GM20000 (cell line): ENCODE results near the gene ALS2.
"Not testable (repeated sequence)": the region's sequence is repeated elsewhere in the genome, so short reads cannot be mapped to it uniquely, and the experiment has no call there.

Source experiments
- DNase-seq: peaks from one replicate; pipeline ENCODE4 v3.0.0; 2012; ENCODE audit warnings: low spot score
- CTCF ChIP-seq: IDR thresholded peaks from 2 replicates; pipeline ENCODE4 v1.5.1; 2012; ENCODE audit warnings: mild to moderate bottlenecking, control low read depth; ENCODE audit errors: extremely low read depth, missing control alignments

The ALS2 gene

GRCh38 chr2:201675454-201675853 lies 105.3 kb downstream of the ALS2 start:
- DNase-seq = no peak
- no peak for TF ChIP-seq CTCF

DNA sequence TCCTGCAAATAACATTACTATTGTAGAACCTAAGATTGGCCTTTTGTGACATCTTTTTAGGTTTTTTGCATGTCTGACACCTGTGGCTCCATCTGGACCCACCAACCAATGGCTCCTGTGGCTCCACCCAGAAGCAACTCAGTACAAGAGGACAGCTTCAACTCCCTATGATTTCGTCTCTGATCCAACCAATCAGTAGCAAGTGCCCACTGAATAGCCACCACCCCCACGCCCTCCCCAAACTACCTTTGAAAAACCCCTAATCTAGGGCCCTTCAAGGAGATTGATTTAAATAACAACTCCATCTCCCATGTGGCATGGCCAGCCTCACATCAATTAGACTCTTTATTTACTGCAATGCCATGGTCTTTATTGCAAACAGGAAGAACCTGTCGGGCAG lies 105.9 kb downstream of the ALS2 start:
- TF ChIP-seq CTCF = no peak
- DNase-seq = no peak

- no peak for DNase-seq
- TF ChIP-seq CTCF = no peak
Measured at GRCh38 chr2:201674298-201674697, 106.4 kb downstream of the ALS2 start.

DNA sequence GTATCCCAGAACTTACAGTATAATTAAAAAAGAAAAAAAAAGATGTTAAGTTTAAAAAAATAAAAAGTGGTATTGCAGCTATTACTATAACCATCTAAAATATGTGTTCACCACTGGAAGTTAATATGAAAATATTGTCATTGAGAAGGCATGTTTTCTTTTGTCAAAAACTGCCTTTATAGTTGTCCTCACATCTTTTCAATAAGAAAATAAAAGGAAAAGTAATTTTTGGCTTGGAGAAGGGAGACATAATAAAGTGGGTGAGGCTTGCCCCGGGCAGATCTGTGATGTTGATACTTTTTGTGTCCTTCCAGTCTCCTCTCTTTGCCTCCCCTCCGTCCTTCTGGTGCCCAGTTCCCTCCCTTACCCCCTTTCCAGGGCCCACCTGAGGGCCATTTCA lies 107.2 kb downstream of the ALS2 start:
- DNase-seq = no peak
- no peak for TF ChIP-seq CTCF

- DNase-seq = not testable (repeated sequence)
Measured at GRCh38 chr2:201671205-201671604, 109.5 kb downstream of the ALS2 start.

- TF ChIP-seq CTCF = no peak
- DNase-seq = no peak
Measured at GRCh38 chr2:201669865-201670264, 110.9 kb downstream of the ALS2 start.

DNA sequence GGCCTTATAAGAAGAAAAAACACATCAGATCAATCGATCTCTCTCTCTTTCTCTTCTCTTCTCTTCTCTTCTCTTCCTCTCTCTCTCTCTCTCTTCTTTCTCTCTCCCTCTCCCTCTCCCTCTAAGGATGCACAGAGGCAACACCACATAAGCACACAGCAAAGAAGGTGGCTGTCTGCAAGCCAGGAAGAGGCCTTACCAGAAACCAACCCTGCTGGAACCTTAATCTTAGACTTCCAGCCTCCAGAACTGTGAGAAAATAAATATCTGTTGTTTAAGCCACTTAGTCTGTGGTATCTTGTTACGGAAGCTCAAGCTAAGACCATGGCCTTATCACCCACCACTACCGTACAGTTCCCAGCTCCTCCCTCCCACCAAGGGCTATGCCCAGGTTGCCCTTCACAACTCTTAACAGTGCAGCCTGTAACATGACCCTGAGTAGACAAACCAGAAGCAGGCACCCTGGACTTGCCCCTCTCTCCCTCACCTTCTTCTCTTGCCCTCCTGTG lies 112.3 kb downstream of the ALS2 start:
- TF ChIP-seq CTCF = no peak
- no peak for DNase-seq

DNA sequence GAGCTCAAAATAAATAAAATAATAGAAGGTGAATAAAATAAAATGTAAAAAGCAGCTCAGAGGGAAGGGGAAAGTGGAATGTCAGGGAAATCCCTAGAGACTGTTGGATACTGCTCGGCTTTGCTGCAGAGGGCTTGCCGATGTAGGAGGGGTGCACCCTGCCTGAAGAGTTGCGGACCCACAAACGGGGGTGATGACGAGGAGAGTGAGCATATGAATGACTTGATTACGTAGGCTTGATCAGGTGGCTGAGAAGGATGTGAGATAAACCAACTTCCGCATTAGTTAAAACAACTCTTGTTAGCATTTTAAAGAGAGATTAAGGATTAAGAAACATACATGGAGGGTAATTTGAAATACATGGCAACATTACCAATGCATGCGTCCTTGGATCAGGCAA lies 116.4 kb downstream of the ALS2 start:
- TF ChIP-seq CTCF = no peak
- DNase-seq = no peak
